Lower leg skin (tissue), 4 donors: ENCODE measurements around the gene XPC. TPM values are rescaled to one million over a fixed set of nuclear protein-coding genes. Genes with fewer than 3 reads are reported as not detected.
A peak's percentile ranks its signal among the peaks of the same experiment; 100 is the strongest.

ENCODE experiments used
- DNase-seq, 2 donors: peaks; one replicate each; pipeline ENCODE4 v3.0.0-alpha.2; 2019; ENCODE audit warnings: low spot score in 2 of 2
- H3K4me3 ChIP-seq: fragments of 200-600 bp; sonication (generic); 2 replicates; pipeline ENCODE4 v1.5.1; 2017; ENCODE audit warnings: mild to moderate bottlenecking, low read depth; ENCODE audit not compliant: poor library complexity, severe bottlenecking
- POLR2A ChIP-seq, 2 donors: fragments of 450-650 bp; IDR thresholded peaks; one replicate each; pipeline ENCODE4 v1.6.1; 2016 to 2017; ENCODE audit warnings: antibody characterized with exemption in 2 of 2, mild to moderate bottlenecking in 1 of 2, moderate library complexity in 1 of 2
- WGBS, 2 donors: methylation state at CpG; one replicate each; pipeline ENCODE4 v1.1.5; 2018; 5-methylcytosine and 5-hydroxymethylcytosine counted together
- intact Hi-C: fragments of 100-400 bp; cut with DNase I; formaldehyde crosslinking; loops from one replicate; pipeline ENCODE4 v1.15.0; 2023; ENCODE audit warnings: low total_unique reads
- total RNA-seq, 4 donors: library from RNA; depleted of rRNA; stranded (reverse); fragments of >200 nt; gene quantifications; one replicate each; pipeline ENCODE4 v1.1.0, GENCODE V29; 2016
- TF ChIP-seq, protein P1 (sequence below), 3 donors: fragments of 450-650 bp; IDR thresholded peaks; one replicate each; pipeline ENCODE4 v1.5.1; 2016; ENCODE audit warnings: antibody characterized with exemption in 3 of 3, mild to moderate bottlenecking in 3 of 3, moderate library complexity in 2 of 3

The XPC gene
- total RNA-seq, 4 donors from 2014 or later = 50.6 to 110 (median 76.2) TPM

DNA sequence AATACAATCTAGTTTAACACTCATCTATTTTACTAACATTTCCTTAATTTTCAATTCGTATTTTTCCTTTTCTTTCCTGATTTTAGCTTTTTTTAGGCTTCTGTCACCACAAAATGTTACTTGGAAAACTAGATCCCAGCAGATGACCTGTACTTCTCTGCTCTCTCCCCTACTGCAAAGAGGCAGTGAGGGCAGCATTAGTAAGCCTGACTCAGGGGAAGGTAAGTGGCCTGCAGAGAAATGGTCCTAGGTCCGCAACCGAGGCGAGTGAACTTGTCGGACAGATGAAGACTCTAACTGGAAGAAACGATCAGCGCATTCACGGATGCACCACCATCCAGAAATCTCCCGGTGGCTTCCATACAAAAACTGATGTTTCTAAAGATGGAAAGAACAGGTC lies 33.2 kb downstream of the XPC start:
- peak in 1 of 2 donors; percentile 83 for DNase-seq
- no peak overlapping the region for H3K4me3 ChIP-seq
- TF ChIP-seq POLR2A (IDR thresholded peaks at IDR 0.05) = no peak
- TF ChIP-seq, protein P1, sequence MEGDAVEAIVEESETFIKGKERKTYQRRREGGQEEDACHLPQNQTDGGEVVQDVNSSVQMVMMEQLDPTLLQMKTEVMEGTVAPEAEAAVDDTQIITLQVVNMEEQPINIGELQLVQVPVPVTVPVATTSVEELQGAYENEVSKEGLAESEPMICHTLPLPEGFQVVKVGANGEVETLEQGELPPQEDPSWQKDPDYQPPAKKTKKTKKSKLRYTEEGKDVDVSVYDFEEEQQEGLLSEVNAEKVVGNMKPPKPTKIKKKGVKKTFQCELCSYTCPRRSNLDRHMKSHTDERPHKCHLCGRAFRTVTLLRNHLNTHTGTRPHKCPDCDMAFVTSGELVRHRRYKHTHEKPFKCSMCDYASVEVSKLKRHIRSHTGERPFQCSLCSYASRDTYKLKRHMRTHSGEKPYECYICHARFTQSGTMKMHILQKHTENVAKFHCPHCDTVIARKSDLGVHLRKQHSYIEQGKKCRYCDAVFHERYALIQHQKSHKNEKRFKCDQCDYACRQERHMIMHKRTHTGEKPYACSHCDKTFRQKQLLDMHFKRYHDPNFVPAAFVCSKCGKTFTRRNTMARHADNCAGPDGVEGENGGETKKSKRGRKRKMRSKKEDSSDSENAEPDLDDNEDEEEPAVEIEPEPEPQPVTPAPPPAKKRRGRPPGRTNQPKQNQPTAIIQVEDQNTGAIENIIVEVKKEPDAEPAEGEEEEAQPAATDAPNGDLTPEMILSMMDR (IDR thresholded peaks at IDR 0.05) = no peak
- WGBS, 2 donors = 79% methylated on average over 9 of the region's 9 CpGs
- intact Hi-C loops = no loop called here

GRCh38 chr3:14144423-14145075 lies 33.9 kb downstream of the XPC start:
- 3 to 4% methylated on average over 7 of the region's 7 CpGs for WGBS, 2 donors
- TF ChIP-seq POLR2A (IDR thresholded peaks at IDR 0.05) = no peak
- TF ChIP-seq, protein P1 (IDR thresholded peaks at IDR 0.05) = no peak
- no peak overlapping the region for H3K4me3 ChIP-seq
- peak; percentile 86 to 92 for DNase-seq
- intact Hi-C loops = no loop called here

DNA sequence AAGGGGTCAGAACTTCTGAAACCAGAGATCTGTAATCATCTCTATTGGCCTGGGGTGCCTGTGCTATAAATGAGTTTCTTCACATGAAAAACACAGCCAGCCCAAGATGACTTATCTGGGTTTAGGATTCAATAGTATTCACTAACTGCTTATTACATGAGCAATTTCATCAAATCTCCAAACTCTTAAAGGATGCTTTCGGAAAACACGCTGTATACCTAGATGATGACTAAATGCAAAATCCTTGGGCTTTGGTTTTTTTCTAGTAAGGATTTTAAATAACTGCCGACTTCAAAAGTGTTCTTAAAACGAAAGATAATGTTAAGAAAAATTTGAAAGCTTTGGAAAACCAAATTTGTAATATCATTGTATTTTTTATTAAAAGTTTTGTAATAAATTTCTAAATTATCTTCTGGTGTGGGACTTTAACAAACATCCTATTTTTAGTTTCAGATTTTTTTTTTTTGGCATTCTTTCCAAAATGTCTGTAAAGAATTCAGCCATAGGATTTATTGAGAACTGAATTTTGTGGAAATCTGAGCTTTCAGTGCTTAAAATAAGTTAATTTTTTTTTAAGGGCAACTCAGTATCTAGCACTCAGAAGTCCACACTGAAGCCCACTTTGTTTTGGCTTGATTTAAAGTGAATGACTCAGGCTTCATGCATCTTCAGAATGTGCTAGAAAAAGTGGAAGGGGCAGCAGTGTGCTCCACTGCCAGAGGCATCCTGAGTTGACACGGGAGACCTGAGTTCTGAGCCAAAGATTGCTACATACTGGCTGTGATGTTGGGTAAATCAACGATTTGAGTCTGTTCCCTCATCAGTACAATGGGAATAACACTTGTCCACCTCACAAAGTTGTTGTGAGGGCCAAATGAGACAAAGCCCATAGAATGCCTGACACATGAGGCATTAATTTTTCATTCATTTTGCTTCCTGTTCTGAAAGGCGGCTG lies 34.9 kb downstream of the XPC start:
- no peak overlapping the region for H3K4me3 ChIP-seq
- TF ChIP-seq POLR2A (IDR thresholded peaks at IDR 0.05) = no peak
- TF ChIP-seq, protein P1 (IDR thresholded peaks at IDR 0.05) = no peak
- DNase-seq = peak in 1 of 2 donors; percentile 80
- intact Hi-C loops = no loop called here
- WGBS, 2 donors = 30 to 34% methylated on average over 7 of the region's 7 CpGs

- TF ChIP-seq, protein P1 (IDR thresholded peaks at IDR 0.05) = no peak
- no peak for TF ChIP-seq POLR2A (IDR thresholded peaks at IDR 0.05)
- intact Hi-C loops = no loop called here
- no peak for DNase-seq
- H3K4me3 ChIP-seq = no peak overlapping the region
- 39 to 50% methylated on average over 8 of the region's 8 CpGs for WGBS, 2 donors
These were observed 35.7 kb downstream of the XPC start for GRCh38 chr3:14142567-14143270.

DNA sequence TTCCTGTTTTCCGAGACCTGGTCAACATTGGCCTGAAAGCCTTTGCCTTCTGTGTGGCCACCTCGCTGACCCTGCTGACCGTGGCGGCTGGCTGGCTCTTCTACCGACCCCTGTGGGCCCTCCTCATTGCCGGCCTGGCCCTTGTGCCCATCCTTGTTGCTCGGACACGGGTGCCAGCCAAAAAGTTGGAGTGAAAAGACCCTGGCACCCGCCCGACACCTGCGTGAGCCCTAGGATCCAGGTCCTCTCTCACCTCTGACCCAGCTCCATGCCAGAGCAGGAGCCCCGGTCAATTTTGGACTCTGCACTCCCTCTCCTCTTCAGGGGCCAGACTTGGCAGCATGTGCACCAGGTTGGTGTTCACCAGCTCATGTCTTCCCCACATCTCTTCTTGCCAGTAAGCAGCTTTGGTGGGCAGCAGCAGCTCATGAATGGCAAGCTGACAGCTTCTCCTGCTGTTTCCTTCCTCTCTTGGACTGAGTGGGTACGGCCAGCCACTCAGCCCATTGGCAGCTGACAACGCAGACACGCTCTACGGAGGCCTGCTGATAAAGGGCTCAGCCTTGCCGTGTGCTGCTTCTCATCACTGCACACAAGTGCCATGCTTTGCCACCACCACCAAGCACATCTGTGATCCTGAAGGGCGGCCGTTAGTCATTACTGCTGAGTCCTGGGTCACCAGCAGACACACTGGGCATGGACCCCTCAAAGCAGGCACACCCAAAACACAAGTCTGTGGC lies 36.6 kb downstream of the XPC start:
- H3K4me3 ChIP-seq = no peak overlapping the region
- intact Hi-C loops = no loop called here
- TF ChIP-seq, protein P1 (IDR thresholded peaks at IDR 0.05) = no peak
- TF ChIP-seq POLR2A (IDR thresholded peaks at IDR 0.05) = no peak
- no peak for DNase-seq
- 78% methylated on average over 19 of the region's 19 CpGs for WGBS, 2 donors
